Sigmoid colon (tissue), 7 donors: ENCODE measurements around the gene DSTN. TPM values are rescaled to one million over a fixed set of nuclear protein-coding genes. Genes with fewer than 3 reads are reported as not detected.

ENCODE experiments used
- DNase-seq: peaks from one replicate; pipeline ENCODE4 v3.0.0-alpha.2; 2019
- H3K27ac ChIP-seq, 4 donors: fragments of 200-600 bp; sonication (generic); one replicate each; pipeline ENCODE4 v1.5.1; 2016 to 2019; ENCODE audit warnings: mild to moderate bottlenecking in 1 of 4
- H3K27me3 ChIP-seq, 3 donors: fragments of 200-600 bp; sonication (generic); one replicate each; pipeline ENCODE4 v1.5.1; 2019; ENCODE audit warnings: mild to moderate bottlenecking in 1 of 3
- H3K36me3 ChIP-seq, 4 donors: fragments of 200-600 bp; sonication (generic); one replicate each; pipeline ENCODE4 v1.5.1; 2016 to 2019
- H3K4me1 ChIP-seq, 4 donors: fragments of 200-600 bp; sonication (generic); one replicate each; pipeline ENCODE4 v1.5.1; 2017 to 2019
- H3K4me3 ChIP-seq, 4 donors: fragments of 200-600 bp; sonication (generic); one replicate each; pipeline ENCODE4 v1.5.1; 2017 to 2019; ENCODE audit warnings: mild to moderate bottlenecking in 2 of 4, moderate library complexity in 1 of 4
- H3K9me3 ChIP-seq, 4 donors: fragments of 200-600 bp in 3 of 4; sonication (generic) in 3 of 4; one replicate each; pipeline versions ENCODE4 v1.5.1 to v1.6.1; 2013 to 2019
- CTCF ChIP-seq, 4 experiments: fragments of 450-650 bp in 3 of 4; fragments of 200-600 bp in 1 of 4; IDR thresholded peaks; one replicate each; pipeline ENCODE4 v1.5.1; 2016 to 2019; ENCODE audit warnings: antibody characterized with exemption in 4 of 4, mild to moderate bottlenecking in 3 of 4, moderate library complexity in 2 of 4
- EP300 ChIP-seq, 4 donors: sonication (generic); formaldehyde crosslinking; IDR thresholded peaks; one replicate each; pipeline ENCODE4 v1.6.1; 2017; ENCODE audit warnings: antibody characterized with exemption in 4 of 4
- POLR2A ChIP-seq, 2 donors: fragments of 450-650 bp; IDR thresholded peaks; one replicate each; pipeline ENCODE4 v1.6.1; 2016; ENCODE audit warnings: antibody characterized with exemption in 2 of 2, mild to moderate bottlenecking in 2 of 2, moderate library complexity in 2 of 2
- POLR2AphosphoS5 ChIP-seq, 4 donors: sonication (generic); formaldehyde crosslinking; IDR thresholded peaks; one replicate each; pipeline ENCODE4 v1.6.1; 2017; ENCODE audit warnings: antibody characterized with exemption in 4 of 4
- WGBS, 2 donors: extraction: QIAGEN DNeasy Blood & Tissue Kit; methylation state at CpG; one replicate each; pipeline ENCODE4 v1.1.7; 2013; 5-methylcytosine and 5-hydroxymethylcytosine counted together
- intact Hi-C: fragments of 100-400 bp; cut with DNase I; formaldehyde crosslinking; loops from one replicate; pipeline ENCODE4 v1.15.1; 2023
- polyA plus RNA-seq, 3 donors: library from polyadenylated mRNA; stranded (reverse); fragments of 200-250 nt; gene quantifications; one replicate each; pipeline ENCODE4 v1.2.3, GENCODE V29; 2013
- total RNA-seq, 4 donors: library from RNA; depleted of rRNA; stranded (reverse); fragments of >200 nt; gene quantifications; one replicate each; pipeline ENCODE4 v1.1.0, GENCODE V29; 2016
- donor health status: healthy with polysubstance abuse.
- donor health status: Bipolar disorder and iron deficiency.
- donor health status: healthy.

DSTN gene
- total and polyA plus RNA-seq, 7 donors, result 429 to 2,237 (median 1,872) TPM

- TF ChIP-seq EP300 (IDR thresholded peaks at IDR 0.05) (no peak), CTCF (IDR thresholded peaks at IDR 0.05) (no peak), POLR2AphosphoS5 (IDR thresholded peaks at IDR 0.05) (no peak), POLR2A (IDR thresholded peaks at IDR 0.05) (no peak)
- H3K4me3 ChIP-seq, result peak overlapping the region; percentile 80 to 100 (median 97)
- H3K4me1 ChIP-seq, result peaks cover 2 to 47% (median 41%) of the 10 kb centered on the region in 4 donors
- no peaks in the 10 kb centered on the region for H3K27me3 ChIP-seq
- H3K27ac ChIP-seq, result peak overlapping the region; percentile 99 to 100 (median 100)
- no peaks in the 10 kb centered on the region for H3K9me3 ChIP-seq
- intact Hi-C loops, result no loop called here
- DNase-seq, result no peak
- peaks cover 0 to 9% (median 0%) of the 10 kb centered on the region in 4 donors for H3K36me3 ChIP-seq
- 60 to 76% methylated on average over 6 of the region's 6 CpGs for WGBS, 2 donors
These were observed 1.7 kb upstream of the DSTN start for GRCh38 chr20:17568045-17568788.

DNA sequence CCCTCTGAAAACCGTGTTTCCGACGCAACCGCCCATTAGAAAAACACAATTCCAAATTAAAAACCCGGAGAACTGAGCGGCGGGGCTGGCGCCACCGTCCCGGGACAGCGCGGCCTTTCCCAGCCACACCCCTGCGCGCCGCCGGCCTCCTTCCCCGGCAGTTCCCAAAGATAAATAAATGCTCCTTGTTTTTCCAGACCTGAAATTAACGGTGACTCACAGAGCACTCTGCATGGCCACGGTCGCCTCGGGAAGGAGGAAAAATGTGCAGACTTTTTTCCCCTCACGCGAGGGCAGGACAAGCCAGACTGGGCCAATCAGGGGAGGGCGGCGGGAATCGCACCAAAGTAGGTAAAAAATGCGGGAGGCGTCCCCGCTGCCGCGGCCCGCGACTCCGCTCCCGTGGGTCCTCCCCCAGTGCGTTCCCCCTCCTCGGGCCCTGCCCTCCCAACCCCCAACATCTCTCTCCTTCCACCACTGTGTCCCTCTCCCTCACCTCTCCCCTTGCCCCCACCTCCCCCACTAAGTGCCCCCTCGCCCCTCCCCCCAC is 828 bp upstream of the DSTN start:
- H3K27ac ChIP-seq, result peak overlapping the region; percentile 99 to 100 (median 100)
- TF ChIP-seq POLR2AphosphoS5 (IDR thresholded peaks at IDR 0.05), result peak; percentile 92 to 97 (median 94)
- peak; percentile 44 to 96 (median 69) for TF ChIP-seq EP300 (IDR thresholded peaks at IDR 0.05)
- peak; percentile 85 to 92 for TF ChIP-seq POLR2A (IDR thresholded peaks at IDR 0.05)
- no peak for TF ChIP-seq CTCF (IDR thresholded peaks at IDR 0.05)
- peak; percentile 98 for DNase-seq
- intact Hi-C loops, result no loop called here
- peak overlapping the region; percentile 80 to 100 (median 97) for H3K4me3 ChIP-seq
- H3K36me3 ChIP-seq, result peaks cover 0 to 12% (median 0%) of the 10 kb centered on the region in 4 donors
- H3K27me3 ChIP-seq, result no peaks in the 10 kb centered on the region
- H3K4me1 ChIP-seq, result peaks cover 3 to 52% (median 46%) of the 10 kb centered on the region in 4 donors
- no peaks in the 10 kb centered on the region for H3K9me3 ChIP-seq
- WGBS, 2 donors, result 1 to 2% methylated on average over 38 of the region's 38 CpGs

DNA sequence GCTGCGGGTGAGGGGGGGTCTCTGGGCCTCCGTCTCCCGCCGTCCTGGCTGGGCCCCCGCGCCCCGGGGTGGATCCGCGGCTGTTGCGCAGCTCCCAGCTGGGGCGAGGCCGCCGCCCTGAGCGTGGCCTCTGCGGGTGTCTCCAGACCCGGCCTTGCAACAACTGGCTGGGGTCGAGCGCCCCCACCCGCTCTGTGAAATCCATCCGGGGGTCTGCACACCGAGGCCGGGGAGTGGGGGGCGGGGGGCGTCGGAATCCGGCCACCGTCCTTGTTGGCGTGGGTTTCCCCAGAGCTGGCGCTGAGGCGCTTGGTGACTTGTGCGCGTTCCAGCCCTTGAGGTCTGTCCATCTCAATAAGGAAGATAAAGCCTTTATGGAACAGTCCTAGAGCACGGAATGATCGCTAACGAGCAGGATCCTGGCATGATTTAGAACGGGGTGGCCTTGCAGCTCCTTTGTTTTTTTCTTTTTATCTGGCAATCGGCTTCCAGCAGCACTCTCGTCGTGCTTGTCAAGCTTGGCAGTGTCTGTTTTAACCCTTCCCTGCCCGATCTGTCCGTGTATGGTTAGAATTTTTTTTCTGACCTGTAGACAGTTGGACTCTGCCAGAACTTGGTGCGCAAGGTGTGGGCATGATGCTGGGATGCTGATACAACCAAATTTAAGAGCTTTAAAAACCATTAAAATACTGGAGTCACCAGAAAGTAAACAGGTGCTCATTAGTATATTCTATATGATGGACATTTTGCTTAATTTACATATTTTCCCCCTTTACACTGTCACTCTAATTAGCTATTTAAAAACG is 675 bp downstream of the DSTN start:
- peak overlapping the region; percentile 99 to 100 (median 100) for H3K27ac ChIP-seq
- peak; percentile 80 for DNase-seq
- no peaks in the 10 kb centered on the region for H3K27me3 ChIP-seq
- H3K36me3 ChIP-seq, result peaks cover 0 to 22% (median 0%) of the 10 kb centered on the region in 4 donors
- peaks cover 3 to 56% (median 48%) of the 10 kb centered on the region in 4 donors for H3K4me1 ChIP-seq
- H3K4me3 ChIP-seq, result peak overlapping the region; percentile 80 to 100 (median 97)
- TF ChIP-seq CTCF (IDR thresholded peaks at IDR 0.05), result no peak
- peak in 1 of 4 donors; percentile 1 for TF ChIP-seq EP300 (IDR thresholded peaks at IDR 0.05)
- TF ChIP-seq POLR2AphosphoS5 (IDR thresholded peaks at IDR 0.05), result peak; percentile 31 to 71 (median 56)
- no peak for TF ChIP-seq POLR2A (IDR thresholded peaks at IDR 0.05)
- intact Hi-C loops, result loop anchor here (1.0 to 2.0 kb wide), 2 partner anchors 30 to 42 kb away; no protein-coding TSS in a partner anchor
- H3K9me3 ChIP-seq, result no peaks in the 10 kb centered on the region
- WGBS, 2 donors, result 1 to 2% methylated on average over 43 of the region's 43 CpGs

- H3K4me1 ChIP-seq, result peaks cover 3 to 61% (median 49%) of the 10 kb centered on the region in 4 donors
- no peaks in the 10 kb centered on the region for H3K9me3 ChIP-seq
- intact Hi-C loops, result loop anchor here (2.0 kb wide), 1 partner anchor 42 kb away; no protein-coding TSS in a partner anchor
- H3K36me3 ChIP-seq, result peaks cover 0 to 23% (median 0%) of the 10 kb centered on the region in 4 donors
- no peak for DNase-seq
- peak overlapping the region; percentile 80 to 100 (median 97) for H3K4me3 ChIP-seq
- H3K27me3 ChIP-seq, result no peaks in the 10 kb centered on the region
- 4 to 22% methylated on average over 6 of the region's 6 CpGs for WGBS, 2 donors
- peak in 1 of 2 donors; percentile 40 for TF ChIP-seq POLR2A (IDR thresholded peaks at IDR 0.05)
- no peak for TF ChIP-seq CTCF (IDR thresholded peaks at IDR 0.05)
- TF ChIP-seq EP300 (IDR thresholded peaks at IDR 0.05), result no peak
- peak; percentile 52 to 73 (median 60) for TF ChIP-seq POLR2AphosphoS5 (IDR thresholded peaks at IDR 0.05)
- peak overlapping the region; percentile 99 to 100 (median 100) for H3K27ac ChIP-seq
These were observed 1.3 kb downstream of the DSTN start for GRCh38 chr20:17571153-17571527.
